NCI-H2081 (cell line): ENCODE data around the gene MTHFD1L.

Experiments
- DNase-seq, 2 experiments: peaks; one replicate each; lab custom pipeline; 2025; lab: John Stamatoyannopoulos, UW

Gene MTHFD1L

DNA sequence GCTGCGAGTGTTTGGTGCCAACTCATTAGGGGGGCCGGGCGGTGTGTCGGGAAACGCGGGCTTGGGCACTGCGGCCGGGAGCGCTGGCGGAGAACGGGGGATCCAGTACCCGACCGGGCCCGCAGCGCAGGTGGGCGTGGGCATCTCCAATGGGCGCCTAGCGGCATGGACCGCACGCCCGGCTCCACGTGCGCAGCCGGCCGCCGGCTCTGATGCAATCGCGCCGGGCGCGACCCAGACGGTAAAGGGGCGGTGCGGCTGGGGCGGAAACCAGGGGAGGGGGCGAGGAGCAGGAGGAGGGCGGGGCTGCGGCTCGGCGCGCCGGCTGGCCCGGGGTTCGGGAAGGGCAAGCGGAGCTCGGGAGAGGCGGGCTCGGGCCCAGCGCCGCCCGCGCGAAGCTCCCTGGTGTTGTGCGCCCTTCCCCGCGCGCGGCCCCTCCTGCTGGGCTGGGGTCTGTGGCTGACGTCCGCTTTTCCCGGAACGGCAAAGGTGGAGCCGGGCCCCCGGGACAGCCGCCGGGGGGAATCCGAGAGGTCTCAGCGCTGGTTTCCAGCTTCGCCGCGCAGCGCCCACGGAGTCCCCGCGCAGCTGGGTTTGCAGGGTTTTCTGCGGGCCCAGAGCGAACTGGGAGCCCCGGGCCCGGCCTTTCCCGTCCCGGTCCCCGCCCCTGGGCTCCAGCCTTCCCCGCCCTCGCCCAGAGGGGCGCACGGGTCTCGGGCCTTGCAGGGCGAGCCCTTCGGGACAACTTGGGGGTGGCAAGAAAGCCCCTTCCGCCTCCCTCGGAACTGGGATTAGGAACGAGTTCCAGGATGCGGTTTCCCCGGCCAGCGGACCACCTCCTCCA lies 867 bp downstream of the MTHFD1L start:
- peak; percentile 80 to 84 for DNase-seq

DNA sequence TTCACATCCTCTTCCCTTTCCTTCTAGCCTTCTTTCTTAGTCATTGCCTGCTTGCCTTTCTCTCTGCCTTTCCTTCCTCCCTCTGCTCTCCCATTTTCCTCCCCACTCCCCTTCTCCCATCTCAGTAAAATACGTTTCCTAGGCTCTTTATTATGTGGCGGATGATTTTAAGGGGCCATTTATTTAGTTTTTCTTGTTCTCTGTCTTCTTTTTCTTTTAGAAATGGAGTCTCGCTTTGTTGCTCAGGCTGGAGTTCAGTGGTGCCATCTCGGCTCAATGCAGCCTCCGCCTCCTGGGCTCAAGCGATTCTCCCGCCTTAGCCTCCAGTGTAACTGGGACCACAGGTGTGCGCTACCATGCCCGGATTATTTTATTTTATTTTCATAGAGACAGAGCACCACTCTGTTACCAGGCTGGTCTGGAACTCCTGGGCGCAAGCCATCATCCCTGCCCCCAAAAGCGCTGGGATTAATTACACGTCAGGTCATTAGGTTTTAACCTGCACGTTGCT lies 1.5 kb downstream of the MTHFD1L start:
- DNase-seq: peak in 1 of 2 experiments; percentile 5

DNA sequence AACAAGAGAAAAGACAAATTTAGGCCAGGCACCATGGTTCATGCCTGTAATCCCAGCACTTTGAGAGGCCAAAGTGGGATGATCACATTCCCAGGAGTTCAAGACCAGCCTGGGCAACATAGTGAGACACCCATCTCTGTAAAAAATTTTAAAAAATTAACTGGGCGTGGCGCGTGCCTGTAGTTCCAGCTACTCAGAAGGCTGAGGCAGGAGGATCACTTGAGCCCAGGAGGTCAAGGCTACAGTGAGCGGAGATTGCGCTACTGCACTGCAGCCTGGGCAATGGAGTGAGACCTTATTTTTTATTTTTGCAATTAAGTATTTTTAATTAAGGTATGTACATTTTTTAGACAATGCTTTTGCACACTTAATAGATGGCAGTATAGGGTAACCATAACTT lies 3.3 kb downstream of the MTHFD1L start:
- no peak for DNase-seq

DNA sequence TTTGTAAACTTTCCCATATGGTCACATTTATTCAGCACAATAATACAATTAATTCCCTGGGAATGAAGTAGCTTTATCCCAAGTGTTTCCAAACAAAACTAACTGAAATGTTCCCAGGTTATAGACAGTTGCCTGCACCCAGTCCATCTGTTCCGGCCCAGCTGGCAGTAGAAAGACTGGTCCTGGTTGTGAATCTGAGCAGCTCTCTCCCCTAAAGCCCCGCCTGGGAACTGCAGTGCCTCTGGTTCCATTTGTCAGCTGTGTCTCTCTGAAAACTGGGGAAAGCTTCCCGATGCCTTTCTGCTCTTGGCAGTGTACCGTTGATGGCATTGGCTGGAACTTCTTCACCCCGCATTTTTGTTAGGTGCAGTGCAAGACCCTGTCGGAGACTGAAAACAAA lies 8.7 kb downstream of the MTHFD1L start:
- no peak for DNase-seq

DNA sequence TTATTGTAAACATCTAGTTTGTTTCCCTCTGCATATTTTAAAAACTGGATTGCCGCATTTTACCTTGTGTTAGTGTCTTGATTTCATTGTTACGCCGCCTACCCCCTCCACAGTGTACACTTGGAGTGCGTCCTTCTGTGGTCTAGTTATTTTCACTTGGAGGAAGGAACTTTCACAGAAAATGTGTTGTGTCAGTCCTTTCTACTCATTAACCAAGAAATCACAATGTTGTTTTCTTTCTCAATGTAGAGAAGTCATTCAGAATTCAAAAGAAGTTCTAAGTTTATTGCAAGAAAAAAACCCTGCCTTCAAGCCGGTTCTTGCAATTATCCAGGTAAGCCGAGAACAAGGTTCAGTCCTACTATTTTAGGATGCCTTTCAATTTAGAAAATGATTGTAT lies 10.3 kb downstream of the MTHFD1L start:
- DNase-seq: no peak

DNA sequence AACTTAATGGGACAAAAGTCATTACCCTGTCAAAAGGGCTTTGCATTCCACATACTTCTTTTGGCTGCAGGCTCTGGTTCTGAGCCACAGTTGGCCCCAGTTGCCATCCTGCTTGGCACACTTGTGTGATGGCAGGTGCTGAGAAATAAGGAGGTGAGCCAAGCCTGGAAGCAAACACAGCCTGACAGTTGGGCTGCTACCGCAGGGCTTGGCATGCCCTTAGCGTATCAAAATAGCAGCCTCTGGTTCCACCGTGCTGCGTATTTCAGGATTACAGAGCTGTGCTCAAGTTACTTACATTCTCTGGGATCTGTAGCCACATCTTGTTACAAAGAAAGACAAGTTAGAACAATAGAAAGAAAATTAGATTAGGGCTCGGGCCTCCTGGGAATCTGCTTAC lies 11.1 kb downstream of the MTHFD1L start:
- peak; percentile 33 to 69 for DNase-seq

DNA sequence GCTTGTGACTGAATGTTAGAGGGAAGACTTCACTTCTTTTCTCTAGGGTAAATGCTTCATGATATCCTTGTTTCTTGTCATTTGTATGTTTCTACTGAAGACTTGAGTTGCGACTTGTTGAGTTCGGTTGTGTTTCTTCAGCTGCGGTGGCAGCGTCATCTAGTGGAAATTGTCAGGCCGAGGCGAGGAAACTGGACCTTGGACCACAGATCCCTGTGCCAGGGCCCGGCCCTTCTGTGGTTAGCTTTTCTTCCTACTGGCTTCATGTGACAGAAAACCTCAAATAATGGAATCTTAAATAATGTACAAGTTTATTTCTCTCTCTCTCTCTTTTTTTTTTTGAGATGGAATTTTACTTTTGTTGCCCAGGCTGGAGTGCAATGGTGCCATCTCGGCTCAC lies 12.4 kb downstream of the MTHFD1L start:
- DNase-seq: no peak

DNA sequence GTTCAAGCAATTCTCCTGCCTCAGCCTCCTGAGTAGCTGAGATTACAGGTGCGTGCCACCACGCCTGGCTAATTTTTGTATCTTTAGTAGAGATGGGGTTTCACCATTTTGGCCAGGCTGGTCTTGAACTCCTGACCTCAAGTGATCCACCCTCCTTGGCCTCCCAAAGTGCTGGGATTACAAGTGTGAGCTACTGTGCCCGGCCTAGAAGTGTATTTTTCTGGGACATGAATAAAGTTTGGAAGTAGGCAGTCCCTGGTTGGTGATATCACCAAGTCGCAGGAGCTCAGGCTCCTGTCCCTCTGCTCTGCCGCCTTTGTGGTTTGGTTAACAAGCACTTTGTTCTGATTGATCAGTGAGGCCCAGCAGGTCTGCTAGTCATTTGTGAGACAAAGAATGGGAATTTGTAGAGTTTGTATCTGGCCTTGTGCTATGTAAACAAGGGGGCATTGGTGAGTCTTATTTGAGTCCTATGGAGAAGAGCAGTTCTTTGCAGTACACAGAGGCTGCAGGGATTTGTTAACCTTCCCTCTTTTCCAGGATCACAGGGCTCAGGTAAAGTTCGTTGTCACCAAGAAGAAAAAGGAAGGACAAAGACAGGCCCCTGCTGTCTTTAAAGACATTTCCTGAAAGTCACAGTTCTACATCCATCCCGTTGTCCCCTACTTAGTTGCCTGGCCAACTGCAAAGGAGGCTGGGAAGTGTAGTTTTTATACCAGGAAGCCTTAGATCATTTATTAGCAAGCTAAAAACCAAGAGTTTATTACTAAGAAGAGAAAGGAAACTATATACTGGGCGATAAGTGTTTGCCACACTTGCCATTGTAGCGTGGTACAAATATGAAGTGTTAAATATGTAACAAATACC lies 13.1 kb downstream of the MTHFD1L start:
- no peak for DNase-seq

DNA sequence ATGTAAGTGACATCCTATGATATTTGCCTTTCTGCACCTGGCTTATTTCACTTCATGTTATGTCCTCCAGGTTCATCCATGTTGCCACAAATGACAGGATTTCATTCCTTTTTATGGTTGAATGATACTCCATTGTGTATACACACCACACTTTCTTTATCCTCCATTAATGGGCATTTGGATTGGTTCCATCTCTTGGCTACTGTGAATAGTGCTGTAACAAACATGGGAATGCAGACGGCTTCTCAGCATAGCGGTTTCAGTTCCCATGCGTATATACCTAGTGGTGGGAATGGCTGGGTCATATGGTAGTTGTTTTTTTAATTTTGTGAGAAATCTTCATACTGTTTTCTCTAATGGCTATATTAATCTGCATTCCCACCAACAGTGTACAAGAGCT lies 14.8 kb downstream of the MTHFD1L start:
- peak in 1 of 2 experiments; percentile 27 for DNase-seq

DNA sequence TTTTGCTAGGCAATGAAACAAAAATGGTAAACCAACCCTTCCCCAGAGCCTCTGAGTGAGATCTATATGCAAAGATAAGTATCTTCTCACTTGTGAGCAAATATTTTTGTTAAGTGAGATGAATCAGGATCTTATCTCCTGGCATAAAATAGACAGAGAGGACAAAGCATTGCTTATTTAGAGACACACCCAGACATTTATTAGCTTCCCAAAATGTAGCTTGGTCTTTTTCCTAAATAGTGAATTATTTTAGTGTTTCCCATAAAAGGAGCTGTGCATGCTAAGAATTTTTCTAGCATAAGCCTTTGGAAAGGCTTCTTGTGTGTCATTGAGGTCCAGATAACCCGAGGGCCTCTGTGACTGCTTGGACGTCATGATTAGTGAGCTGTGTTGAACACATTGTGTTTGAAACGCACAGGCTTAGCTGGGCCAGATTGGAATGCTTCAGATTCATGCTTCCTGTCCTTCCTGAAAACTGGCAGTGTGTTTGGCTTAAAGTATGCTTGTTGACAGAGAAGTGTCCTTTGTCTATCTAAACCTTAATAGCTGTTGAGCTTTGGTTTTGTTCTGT lies 16.5 kb downstream of the MTHFD1L start:
- DNase-seq: peak in 1 of 2 experiments; percentile 47

DNA sequence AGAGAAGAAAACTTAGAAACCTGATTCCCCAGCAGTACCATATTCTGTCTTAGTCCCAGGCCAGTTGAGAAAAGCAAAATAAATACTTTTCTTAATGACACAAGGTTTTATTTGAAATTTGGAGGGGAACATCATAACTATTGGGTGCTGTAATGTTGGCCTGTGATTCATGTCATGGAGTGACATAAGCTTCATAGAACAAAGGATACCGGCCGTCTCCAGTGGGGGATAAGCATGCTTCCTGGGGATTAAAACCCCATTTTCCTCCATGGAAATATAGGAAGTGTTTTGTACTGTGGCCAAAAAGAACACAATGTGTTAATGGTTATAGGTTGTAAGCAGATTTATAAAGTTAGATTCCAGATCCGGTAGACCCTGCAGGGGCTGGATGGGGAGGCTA lies 18.0 kb downstream of the MTHFD1L start:
- no peak for DNase-seq

DNA sequence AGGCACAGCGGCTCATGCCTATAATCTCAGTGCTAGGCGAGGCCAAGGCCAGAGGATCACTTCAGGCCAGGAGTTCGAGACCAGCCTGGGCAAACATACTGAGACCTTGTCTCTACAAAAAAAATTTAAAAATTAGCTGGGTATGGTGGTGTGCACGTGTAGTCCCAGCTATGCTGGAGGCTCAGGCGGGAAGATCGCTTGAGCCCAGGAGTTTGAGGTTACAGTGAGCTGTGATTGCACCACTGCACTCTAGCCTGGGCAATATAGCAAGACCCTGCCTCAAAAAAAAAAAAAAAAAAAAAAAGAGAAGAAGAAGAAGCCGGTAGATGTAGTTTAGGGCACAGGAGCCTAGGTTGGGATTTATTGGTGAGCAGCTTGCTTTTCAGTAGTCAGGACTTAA lies 20.7 kb downstream of the MTHFD1L start:
- DNase-seq: no peak

DNA sequence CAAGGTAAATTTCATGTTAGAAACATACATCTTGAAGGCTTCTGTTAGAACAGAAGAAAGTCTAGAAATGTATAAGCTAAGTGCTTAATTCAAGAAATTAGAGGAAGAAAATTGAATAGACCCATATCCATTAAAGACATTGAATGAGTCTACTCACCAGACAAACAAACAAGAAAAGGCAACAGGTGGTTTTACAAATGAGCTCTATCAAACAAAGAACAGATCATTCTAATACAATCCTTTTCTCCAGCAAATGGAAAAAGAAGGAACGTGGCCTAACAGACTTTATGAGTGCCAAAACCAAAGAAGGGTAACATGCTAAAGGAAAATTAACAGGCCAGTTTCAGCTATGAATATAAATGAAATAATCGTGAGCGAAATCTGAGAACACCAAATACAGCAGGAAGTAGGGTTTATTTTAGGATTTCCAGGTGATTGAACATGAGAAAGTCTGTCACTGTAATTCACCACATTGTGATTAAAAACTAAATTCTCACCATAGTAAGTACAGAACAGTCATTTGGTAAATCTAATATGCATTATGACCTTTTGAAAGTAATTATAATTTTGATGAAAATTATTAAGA lies 22.6 kb downstream of the MTHFD1L start:
- DNase-seq: peak in 1 of 2 experiments; percentile 6

DNA sequence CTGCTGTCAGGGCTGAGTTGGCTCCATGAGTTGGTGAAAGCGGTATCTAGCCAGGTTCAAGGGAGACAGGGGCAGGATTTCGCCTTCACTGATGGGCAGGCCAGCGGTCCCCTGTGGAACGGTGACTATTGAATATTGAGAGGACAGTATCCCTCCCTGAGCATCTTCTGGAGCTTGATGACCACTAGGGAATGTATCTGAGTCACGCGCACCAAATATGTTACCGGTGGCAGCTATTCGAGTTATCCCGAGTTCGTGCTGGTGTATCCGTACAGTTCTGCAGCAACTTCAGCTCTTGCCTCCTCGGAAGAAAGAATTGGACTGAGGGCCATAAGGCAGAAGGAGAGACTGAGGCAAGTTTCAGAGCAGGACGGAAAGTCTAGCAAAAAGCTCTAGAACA lies 24.8 kb downstream of the MTHFD1L start:
- no peak for DNase-seq

DNA sequence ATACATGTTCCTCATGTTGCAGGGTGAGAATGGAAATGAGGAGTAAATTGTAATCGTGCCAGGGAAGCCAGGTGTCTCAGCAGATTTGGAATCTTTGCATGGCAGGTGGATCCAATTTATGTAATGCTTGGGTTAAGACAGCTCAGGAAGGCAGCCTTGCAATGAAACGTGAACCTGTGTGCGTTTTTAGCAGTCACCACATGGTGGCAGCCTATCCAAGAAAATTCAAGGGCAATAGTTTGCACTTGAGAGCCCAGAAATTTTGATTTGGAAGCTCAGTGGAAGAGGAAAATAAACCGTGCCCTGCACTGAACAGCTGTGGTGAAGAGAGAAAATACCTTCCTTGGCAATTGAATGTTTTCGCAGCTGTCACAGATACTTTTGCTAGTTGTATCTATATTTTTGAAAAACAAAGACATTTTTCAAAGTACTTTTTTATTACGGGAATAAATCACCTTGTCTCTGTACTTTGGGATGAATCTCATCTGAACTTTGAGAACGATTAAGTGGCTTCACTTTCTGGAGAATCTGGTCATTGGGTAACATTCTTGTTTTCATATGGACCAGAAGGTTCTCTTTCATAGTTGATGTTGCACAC lies 26.5 kb downstream of the MTHFD1L start:
- DNase-seq: peak; percentile 54 to 80

DNA sequence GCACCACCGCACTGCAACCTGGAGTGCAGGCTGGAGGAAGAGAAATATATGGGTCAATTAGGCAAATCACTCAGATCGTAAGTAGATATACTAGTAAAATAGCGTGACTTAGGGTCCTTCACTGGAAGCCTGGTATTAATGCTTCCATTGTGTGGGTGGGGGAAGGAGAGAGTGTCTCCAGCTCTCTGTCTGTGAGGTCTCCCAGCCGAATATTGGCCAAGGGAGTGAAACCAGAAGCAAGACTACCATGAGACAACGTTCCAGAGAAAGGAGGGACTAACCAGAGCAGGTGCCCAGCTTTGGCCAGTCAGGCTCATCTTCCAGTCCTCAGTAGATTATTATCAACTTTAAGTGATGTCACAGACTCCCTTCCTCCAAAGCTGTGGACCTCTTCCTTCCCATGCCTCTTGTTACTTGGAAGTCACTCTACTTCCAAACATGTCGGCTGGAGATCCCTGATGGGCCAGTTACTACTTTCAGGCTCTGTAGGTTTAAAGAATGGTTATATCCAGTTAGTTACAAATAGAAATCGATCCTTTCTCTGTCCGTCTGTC lies 28.8 kb downstream of the MTHFD1L start:
- DNase-seq: no peak

DNA sequence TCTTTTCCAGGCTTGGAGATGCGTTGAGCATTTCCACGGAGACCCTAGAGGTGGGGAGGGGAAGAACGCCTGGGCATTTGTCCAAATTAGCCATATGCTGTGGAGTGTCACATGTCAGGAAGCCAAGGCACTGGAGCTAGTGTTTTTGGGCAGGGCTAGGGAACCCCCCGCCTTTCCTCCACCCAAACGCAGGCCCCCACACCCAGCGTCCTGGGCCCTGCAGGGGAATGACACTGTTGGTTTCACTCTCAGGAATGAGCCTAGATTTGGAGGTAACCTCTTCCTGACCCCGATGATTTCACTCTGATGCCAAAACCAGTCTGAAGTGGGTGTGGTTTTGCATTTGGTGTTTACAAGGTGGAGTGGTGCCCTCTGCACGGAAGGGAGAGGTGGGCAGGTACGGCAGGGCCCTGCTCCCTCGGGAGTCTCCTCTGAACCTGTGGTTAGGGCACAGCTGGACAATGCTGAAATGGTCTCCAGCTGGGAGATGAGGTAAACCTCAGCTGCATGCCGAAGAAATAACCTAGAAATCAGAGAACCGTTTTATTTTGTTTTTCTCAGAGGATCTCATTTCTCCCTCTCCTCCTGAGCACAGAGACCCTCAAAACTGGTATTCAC lies 29.5 kb downstream of the MTHFD1L start:
- peak; percentile 31 to 55 for DNase-seq

DNA sequence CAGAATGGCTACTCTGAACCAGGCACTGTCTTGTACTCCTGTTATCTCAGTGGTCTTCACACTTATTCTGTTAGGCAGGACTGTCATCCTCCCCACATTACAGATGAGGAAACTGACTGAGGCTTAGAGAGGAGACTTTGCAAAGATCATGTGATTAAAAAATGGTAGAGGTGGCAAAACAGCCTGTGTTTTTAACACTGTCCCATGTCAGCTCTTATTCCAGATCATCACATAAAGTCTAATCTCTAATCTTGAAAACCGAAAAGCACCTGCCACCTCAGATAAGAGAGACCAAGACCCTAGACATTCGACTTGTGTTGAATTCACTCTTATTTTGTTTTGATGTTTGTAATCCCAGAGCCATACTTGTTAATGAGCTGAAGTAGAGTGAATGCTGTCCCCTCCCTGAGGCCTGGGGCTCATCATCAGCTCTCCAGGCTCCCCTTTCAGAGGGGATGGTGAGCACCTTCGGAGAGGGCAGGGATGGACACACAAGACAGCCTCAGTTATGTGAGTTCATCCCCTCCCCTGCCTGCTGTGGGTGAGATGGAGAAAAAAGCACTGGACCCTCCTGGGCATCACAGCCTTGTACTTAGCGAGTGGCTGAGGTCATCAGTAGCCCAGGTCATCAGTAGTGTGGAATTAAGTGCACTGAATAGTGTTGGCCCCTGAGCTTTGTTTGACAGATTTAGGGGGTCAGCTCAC lies 30.6 kb downstream of the MTHFD1L start:
- no peak for DNase-seq

DNA sequence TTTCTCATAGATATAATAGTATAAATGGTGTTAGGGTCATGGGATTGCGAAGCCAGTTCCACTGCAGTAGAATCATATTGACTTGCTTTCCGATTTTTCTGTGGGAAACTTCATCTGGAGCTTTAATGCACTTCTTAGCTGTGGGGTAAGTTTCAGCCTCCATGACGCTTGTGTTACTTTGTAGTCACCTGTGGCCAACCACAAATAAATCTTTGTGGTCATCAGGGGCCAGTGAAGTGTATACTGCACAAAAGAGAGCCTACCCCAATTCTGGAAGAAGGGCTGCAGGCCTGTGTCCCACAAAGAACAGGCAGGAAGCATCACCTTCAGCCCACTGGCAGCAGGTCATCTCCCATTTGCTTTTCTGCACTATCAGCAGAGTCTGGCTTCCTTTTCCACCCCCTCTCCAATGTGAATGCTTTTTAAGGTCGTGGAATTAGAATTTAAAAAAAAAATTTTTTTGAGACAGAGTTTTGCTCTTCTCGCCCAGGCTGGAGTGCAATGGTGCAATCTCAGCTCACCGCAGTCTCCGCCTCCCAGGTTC lies 32.0 kb downstream of the MTHFD1L start:
- no peak for DNase-seq
